NT2/D1 (cell line): Measurements from ENCODE around the gene SYT2.

ENCODE experiments used
- SUZ12 ChIP-seq: IDR thresholded peaks from 2 replicates; pipeline ENCODE4 v1.6.1; 2011; ENCODE audit not compliant: insufficient read length, insufficient read depth; ENCODE audit errors: extremely low read depth
- YY1 ChIP-seq: IDR thresholded peaks from 2 replicates; pipeline ENCODE4 v1.6.1; 2011; ENCODE audit not compliant: insufficient read length, insufficient read depth
- ZNF274 ChIP-seq: IDR thresholded peaks from 2 replicates; pipeline ENCODE4 v1.6.1; 2011; ENCODE audit warnings: mild to moderate bottlenecking, low read depth, low read length

- TF ChIP-seq ZNF274 (no peak), YY1 (no peak), SUZ12 (no peak)
These were observed 146.4 kb downstream of the SYT2 start for GRCh38 chr1:202563818-202564217.
